GM19328 (cell line): Measurements from ENCODE around the gene ANKRD2.

Experiments used
- ATAC-seq: cut with Tn5 transposase; IDR thresholded peaks from one replicate; pipeline ENCODE4 v1.9.1; 2021; ENCODE audit warnings: mild to moderate bottlenecking, moderate library complexity; ENCODE audit not compliant: unreplicated experiment

ANKRD2 gene

DNA sequence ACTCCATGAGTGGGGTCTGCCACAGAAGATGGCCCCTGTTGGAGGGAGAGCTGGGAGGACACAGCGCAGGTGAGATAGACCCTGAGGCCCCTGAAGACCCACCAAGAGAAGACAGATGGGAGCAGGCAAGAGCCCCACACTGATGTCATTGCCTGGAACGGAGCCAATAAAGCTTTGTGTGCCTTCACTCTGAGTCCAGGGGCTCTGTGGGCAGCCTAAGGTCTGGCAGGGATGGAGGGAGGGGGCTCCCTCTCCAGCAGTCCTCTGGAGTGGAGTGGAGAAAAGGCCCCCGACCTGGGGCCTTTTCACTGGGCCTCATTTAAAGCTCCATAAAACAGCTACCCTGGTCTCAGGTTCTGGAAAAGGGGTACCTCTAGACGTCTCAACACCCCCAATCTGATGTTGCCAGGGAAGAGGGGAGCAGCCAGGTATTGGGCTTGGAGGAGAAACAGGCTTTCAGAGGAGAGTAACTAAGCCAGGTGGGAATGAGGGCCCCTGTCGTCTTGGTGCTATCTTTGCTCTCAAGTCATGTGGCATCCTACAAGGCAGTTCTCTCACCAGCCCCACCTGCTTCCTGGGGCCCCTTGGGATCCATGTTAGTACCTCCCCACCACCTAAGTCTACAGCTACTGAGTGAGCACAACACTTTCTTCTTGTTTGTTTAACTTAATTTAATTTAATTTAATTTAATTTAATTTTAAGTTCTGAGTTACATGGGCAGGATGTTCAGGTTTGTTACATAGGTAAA is 18.3 kb downstream of the ANKRD2 start:
- ATAC-seq = no peak

DNA sequence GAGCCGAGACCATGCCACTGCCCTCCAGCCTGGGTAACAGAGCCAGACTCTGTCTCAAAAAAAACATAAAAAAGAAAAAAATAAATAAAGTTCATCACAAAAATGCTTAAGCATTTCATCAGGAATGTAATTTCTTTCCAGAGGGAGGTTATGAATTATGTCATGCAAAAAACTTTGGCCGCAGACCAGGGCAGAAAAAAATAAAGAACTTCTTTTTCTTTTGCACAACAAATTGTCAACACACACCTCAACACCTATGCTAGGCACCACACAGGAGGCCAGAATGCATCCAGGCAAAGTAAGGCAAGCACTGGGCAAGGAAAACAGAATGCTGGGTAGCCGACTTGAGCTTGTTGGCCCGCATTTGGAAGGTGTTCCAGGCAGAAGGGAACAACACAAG is 20.8 kb downstream of the ANKRD2 start:
- ATAC-seq = no peak

- ATAC-seq = no peak
These were observed 23.8 kb downstream of the ANKRD2 start for GRCh38 chr10:97596101-97597082.

- no peak for ATAC-seq
These were observed 25.2 kb downstream of the ANKRD2 start for GRCh38 chr10:97597778-97598177.

DNA sequence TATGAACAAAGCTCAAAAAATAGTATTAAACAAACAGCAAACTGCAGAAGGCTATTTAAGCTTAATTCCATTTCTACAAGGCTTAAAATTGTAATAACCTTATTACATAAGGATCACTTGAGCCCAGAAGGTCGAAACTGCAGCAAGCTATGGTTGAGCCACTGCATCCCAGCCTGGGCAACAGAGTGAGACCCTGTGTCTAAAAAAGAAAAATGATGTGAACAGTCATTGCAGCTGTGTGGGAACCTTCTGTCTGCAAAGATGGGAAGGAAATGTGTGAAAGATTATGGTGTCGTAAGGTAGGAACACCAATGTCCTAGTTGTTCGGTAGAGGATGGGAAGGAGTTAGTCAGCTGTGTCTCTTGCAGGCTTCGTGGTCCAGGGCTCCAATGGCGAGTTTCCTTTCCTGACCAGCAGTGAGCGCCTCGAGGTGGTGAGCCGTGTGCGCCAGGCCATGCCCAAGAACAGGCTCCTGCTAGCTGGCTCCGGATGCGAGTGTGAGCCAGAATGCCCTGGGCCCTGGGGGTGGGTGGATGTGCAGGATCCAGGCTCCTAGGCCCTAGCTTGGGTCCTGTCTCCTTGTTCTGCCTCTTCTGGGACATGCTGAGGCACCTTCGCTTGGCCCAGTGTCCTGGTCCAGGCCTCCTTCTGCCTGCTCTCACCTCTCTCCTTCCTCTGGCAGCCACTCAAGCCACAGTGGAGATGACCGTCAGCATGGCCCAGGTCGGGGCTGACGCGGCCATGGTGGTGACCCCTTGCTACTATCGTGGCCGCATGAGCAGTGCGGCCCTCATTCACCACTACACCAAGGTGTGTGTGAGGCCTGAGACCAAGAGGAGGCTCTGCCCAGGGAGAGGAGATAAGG is 26.1 kb downstream of the ANKRD2 start:
- no peak for ATAC-seq

- ATAC-seq = no peak
These were observed 26.7 kb downstream of the ANKRD2 start for GRCh38 chr10:97599272-97599619.

GRCh38 chr10:97600616-97601015 is 28.0 kb downstream of the ANKRD2 start:
- no peak for ATAC-seq

GRCh38 chr10:97601268-97602215 is 29.0 kb downstream of the ANKRD2 start:
- ATAC-seq = no peak

DNA sequence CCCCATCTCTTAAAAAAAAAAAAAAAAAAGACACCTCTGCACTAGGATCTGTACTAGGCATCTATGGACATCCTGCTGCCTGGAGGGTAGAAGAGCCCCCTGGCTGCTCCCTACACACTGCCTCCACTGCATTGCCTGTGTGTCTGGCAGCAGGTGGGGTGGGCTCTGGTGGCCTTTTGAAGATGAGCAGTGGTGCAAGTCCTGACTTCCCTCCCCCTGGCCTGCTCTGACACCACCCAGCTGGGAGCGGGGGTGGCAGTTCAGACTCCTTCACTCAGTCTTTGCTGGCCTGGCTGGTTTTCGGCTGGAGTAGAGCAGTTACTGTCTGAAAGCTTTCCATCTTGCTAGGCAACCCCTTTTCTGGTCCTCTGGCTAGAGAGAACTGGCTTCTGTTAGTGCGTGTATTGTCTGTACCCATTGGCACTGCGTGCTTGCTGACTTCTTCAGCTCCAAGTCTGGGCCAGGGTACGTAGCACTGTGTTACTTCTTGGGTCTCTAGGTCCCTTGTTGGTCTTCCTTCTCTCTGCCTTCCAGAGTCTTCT is 34.6 kb downstream of the ANKRD2 start:
- ATAC-seq = no peak

DNA sequence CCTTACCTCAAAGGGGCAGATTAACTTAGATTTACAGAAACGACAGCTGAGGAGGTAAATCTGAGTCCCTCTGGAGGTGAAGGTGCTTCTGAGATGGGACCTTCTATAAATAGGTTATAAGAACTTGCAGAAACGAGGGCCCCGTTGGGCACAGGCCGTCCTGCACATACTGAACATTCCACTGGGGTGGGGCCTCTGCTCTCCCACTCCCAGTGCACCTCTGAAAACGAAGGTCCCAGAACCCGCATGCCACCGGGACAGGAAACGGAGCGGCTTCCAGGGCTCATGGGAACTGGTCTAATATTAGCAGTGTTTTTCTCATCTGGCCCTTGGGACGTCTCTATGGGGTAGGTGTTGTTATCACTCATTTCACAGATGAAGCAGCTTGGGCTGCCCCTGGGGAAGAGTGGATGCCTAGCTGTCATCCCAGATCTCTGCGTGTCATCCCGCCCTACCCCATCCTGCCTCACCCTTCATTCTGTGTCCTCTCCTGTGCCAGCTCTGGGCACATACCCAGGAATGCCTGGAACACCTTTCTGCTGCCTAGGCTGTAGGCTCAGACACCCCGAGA is 36.5 kb downstream of the ANKRD2 start:
- ATAC-seq = no peak

GRCh38 chr10:97611473-97611872 is 38.9 kb downstream of the ANKRD2 start:
- no peak for ATAC-seq

DNA sequence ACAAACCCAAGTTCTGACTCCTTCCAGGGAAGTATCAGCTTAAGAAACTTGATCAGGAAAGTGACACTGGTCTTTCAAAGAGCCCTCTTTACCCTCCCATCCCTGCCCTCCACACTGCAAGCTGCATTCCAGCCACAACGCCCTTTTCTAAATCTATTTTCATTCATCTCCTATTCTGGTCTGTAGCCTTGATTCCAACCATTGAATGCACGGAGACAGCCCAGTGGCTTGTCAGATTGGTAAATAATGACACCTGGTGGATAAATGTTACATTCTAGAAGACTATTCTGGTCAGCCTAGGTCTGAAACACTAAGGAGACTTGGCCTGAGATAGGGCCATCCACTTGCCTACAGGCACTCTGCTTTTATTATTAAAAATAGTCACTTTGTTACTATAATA is 39.8 kb downstream of the ANKRD2 start:
- ATAC-seq = no peak

DNA sequence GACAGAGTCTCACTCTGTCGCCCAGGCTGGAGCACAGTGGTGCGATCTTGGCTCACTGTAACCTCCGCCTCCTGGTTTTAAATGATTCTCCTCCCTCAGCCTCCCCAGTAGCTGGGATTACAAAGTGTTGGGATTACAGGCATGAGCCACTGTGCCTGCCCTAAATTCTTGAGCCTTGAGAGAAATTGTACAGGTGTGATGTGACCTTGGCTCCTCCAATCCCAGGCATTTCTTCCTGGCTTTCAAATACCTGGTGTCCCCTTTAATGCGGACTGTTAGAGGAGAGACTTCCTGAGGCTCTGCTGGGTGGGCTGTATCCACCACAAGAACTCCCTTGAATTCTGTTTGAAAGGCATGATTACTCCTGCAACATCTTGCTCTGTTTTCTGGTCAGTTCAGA is 45.7 kb downstream of the ANKRD2 start:
- no peak for ATAC-seq

DNA sequence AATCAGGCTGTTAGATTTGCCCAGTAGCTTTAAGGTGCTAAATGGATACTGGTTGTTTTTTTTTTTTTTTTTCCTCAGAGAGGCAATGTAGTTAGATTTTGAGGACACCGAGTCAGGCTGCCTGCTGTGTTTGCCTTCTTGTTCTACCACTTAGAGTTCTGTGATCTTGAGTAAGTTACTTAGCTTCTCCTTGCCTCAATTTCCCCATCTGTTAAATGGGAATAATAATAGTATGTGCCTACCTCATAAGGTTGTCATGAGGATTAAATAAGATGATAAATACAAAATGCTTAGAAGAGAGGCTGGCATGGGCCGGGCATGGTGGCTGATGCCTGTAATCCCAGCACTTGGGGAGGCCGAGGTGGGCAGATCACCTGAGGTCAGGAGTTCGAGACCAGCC is 46.2 kb downstream of the ANKRD2 start:
- no peak for ATAC-seq

DNA sequence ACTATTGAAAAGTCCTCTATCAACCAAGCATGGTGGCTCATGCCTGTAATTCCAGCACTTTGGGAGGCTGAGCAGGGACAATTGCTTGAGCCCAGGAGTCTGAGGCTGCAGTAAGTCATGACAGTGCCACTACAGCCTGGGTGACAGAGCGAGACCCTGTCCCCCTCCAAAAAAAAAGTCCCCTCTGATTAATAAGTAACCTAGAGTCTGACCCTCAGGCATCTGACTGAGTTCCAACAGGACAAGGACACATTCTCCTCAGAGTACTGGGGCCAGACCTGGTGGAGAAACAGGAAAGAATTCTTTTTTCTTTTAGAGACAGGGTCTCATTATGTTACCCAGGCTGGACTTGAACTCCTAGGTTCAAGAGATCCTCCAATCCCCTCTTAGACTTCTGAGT is 50.7 kb downstream of the ANKRD2 start:
- no peak for ATAC-seq

DNA sequence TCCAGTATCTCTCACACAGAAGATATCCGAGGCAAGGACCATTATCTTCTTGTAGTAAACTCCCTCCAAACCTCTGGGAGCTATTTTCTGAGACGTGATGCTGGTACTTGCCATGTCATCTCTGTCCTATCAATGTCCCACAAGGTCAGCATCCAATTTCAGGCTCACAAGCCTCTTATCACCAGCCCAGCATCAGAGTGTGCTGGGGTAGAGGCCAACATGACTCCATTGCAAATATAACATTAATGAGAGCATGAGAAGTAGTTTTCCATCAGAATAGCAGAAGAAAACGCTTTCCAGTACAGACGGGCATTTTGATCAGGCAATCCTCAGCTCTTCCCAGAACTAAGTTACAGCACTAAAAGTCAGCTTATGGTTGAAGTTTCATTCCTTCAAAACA is 55.2 kb downstream of the ANKRD2 start:
- no peak for ATAC-seq

- ATAC-seq = no peak
These were observed 55.6 kb downstream of the ANKRD2 start for GRCh38 chr10:97628228-97628627.

- ATAC-seq = no peak
These were observed 56.7 kb downstream of the ANKRD2 start for GRCh38 chr10:97629289-97629688.

- no peak for ATAC-seq
These were observed 58.5 kb downstream of the ANKRD2 start for GRCh38 chr10:97631098-97631497.
